Central memory CD4-positive, alpha-beta T cell (primary cell): ENCODE measurements around the gene CNTNAP2.
"Not testable (repeated sequence)": the region's sequence is repeated elsewhere in the genome, so short reads cannot be mapped to it uniquely, and the experiment has no call there.

Source experiments
- DNase-seq: peaks from one replicate; pipeline ENCODE4 v3.0.0; 2022

Gene CNTNAP2

DNA sequence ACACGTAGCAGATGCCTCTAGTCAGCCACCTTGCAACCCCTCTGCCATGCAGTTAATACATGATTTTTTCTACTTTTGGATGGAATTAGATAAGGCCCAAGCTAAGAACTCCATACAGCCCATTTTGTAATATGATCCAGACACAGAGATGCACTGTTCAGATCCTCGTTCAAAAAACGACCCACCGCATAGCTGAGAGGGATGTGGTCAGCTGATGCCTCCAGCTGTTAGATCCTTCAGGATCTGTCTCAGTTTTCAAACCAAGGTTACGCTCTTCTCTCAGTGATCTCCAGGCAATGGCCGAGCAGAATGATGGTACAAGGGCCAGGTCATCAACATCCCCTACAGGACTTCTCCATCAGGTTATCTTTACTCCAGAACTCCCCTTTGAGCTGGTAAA, 1592.3 kb downstream of the CNTNAP2 start:
- DNase-seq: no peak

DNA sequence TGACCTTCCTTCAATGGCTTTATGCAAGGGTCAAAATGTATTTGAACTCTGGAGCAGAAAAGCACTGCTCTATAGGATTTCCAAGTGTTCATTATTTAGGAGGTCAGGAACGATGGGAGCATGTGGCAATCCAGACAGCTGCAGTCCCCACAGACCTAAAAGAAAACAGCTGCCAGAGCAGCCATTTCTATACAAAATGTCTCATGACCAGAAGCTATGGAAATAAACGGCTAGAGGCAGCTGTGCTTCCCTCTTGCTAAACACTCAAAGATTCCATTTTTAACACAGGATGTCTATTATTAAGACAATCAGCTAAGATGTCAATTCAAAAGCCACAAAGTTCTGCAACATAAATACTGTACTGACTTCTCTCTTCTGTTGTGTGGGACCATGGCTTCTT, 1594.8 kb downstream of the CNTNAP2 start:
- no peak for DNase-seq

DNA sequence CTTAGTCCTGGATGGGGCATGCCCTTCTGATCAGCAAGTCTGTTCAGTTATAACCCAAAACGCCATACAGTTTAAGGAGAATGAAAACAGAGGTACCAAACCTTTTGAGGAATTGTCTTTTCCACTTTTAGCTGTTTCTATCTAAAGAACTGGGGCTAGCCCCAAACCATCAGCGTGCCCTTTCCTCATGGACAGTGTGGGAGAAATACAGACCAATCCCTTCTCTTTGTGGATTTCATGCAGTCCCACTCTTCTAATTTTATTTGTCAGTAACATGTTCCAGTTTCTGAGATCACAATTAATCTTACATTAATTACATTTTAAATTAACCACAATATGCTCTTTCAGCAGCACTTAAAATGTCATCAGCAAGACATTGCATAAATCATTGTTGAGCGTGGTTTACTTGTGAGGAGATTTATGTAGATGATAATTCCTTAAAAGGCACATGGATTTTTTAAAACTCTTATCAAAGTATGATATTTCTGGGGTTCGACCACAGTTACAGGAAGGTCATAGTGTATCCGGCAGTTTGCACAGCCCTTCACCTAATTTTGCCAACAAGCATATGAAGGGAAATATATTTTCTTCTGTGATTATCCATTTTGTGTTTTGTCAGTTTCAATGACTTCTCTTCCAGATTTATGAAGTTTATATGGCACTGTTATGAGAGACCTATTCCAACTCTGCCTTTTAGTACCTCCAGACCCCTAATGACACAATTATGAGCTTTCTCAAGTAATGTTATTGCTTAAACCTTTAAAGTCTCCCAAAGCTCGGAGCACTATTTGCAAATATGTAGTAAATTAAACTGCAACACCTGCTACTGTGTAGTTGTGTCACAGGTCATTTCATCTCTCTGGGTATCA, 1605.6 kb downstream of the CNTNAP2 start:
- DNase-seq: no peak

DNA sequence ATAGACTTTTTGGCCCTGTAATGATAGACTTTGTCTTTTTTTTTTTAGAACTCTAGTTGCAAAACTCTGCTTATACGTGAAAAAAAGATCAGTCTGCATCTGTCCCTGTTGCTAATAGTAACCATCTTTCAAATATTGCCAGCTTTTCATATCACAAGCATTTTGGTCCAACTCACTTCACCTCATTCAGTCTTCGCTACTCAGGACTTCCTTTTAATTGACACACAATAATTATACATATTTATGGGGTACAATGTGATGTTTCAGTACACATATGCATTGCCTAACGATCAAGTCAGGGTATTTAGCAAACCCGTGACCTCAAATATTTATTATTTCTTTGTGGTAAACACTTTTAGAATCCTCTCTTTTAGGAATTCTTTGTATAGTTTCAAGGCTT, 1606.9 kb downstream of the CNTNAP2 start:
- no peak for DNase-seq

DNA sequence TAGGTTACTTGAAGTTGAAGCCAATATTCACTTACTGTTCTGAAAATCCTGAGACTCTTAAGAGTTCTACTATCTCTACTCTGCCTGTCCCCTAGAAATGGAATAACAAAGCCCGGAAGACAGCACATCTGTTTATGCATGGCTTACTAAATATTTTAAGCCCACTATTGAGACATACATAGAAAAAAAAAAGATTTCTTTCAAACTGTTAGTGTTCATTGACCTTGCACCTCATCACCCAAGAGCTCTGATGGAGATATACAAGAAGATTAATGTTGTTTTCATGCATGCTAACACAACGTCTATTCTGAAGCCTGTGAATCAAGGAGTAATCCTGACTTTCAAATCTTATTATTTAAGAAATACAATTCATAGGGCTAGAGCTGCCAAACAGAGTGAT, 1614.7 kb downstream of the CNTNAP2 start:
- no peak for DNase-seq

DNA sequence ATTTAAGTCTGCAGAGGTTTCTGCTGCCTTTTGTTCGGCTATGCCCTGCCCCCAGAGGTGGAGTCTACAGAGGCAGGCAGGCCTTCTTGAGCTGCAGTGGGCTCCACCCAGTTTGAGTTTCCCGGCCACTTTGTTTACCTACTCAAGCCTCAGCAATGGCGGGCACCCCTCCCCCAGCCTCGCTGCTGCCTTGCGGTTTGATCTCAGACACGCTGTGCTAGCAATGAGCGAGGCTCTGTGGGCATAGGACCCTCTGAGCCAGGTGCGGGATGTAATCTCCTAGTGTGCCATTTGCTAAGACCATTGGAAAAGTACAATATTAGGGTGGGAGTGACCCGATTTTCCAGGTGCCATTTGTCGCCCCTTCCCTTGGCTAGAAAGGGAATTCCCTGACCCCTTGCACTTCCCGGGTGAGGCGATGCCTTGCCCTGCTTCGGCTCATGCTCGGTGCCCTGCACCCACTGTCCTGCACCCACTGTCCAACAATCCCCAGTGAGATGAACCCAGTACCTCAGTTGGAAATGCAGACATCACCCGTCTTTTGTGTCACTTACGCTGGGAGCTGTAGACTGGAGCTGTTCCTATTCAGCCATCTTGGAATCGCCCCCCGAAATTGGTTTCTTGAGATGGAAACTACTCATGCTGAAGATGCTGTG, 1621.1 kb downstream of the CNTNAP2 start:
- not testable (repeated sequence) for DNase-seq

DNA sequence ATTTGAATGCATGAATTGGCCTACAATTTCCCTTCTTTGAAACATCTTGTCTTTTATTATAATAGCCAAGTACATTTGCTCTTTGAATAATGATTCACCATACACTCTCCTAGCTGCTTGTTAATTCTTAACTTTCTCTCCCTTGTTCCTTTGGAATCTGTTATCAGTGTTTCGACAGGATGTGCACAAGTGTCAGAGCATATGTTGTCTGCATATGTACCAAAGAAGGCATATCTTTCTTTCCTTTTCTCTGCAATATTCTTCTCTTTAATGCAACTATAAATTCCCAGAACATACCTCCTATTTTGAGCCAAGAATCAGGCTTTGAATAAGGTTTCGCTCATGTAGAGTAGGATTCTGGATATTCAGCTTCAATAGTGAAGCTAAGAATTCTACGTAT, 1625.7 kb downstream of the CNTNAP2 start:
- no peak for DNase-seq

DNA sequence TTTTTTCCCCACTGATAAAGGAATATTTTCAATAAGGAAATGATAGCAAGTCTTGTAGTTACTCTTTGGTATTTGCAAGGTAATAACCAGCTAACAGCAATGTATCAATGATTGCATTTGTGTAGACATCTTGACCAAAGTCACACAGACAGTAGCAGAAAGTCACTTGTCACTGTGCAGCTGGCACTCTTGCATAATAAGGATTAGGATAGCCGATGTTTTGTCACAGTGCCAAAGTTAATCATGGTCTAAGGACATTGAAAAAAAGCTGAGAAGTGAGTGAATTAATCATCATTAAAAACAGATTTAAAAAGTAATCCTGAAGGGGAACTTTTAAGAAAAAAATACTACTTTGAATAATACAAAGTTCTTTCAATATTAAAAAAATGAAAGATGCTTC, 1639.7 kb downstream of the CNTNAP2 start:
- DNase-seq: no peak

DNA sequence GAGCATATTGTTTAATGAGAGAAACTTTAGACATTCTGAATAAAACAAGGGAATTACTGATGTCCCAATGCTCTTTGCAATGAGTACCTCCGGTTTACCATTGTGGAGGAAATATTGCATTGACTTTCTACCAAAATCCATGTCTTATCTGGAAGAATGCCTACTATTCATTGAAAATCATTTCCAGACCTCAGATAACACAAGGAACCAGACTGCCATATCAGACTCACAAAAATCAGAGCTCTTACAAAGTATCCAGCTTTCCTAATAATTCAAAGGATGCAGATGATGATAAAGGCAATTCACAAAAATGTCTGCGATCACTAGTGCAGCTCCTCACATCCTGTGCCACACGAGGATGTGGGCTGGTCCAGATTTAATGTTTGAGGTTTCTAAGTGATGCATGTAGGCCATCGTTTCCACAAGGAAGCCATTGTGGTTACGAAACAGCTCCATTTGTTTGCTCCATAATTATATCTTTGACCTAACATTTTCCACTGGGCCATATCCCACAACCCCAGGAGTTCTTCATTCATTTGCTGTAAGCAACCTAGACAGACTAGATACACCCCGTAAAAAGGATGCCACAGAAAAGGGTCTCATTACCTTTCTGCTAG, 1642.8 kb downstream of the CNTNAP2 start:
- DNase-seq: no peak

DNA sequence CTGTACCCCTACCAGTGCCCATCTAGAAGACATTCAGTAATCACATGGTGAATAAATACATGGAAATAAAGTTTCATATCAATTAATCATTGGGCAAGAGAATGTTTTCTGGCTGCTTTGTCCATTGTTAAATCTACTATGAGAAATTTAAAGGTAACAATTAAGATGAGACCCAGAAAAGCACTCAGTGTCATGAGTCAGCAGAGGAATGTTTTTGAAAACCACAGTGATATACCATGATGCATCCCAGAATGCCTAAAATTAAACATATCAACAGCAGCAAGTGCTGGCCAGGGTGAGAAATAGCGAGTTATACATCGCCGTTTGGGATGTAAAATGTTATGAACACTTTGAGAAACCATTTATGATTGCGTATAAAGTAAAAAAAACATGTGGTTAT, 1648.7 kb downstream of the CNTNAP2 start:
- no peak for DNase-seq

DNA sequence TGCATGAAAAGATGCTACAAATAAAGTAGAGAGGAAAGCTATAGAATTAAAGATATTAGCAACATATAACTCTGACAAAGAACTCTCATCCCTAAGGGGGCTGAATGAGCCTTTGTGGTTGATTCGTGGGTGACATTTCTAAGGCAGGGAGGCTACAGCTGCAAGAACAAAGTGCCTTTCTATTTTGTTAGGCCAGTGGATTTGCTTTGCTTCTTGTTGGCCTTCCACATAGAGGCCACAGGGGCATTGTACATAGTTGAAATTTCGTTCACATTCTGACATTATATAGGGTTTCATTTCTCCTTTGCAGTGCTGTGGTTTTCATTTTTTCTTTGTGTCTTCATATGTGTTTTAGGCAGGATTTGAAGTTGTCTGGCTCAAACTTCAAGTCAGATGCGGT, 1654.7 kb downstream of the CNTNAP2 start:
- DNase-seq: no peak

DNA sequence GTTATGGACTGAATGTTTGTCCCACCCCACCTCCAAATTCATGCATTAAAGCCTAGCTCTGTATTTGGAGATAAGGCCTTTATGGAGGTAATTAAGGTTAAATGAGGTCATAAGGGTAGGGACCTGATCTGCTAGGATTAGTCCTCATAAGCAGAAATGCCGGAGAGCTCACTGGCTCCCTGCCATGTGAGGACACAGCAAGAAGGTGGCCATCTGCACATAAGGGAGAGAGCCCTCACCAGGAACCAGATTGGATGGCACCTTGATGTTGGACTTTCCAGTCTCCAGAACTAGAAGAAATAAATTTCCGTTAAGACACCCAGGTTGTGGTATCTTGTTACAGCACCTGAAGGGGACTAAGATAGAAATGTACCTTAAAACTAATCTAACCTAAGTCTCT, 1657.9 kb downstream of the CNTNAP2 start:
- DNase-seq: no peak

DNA sequence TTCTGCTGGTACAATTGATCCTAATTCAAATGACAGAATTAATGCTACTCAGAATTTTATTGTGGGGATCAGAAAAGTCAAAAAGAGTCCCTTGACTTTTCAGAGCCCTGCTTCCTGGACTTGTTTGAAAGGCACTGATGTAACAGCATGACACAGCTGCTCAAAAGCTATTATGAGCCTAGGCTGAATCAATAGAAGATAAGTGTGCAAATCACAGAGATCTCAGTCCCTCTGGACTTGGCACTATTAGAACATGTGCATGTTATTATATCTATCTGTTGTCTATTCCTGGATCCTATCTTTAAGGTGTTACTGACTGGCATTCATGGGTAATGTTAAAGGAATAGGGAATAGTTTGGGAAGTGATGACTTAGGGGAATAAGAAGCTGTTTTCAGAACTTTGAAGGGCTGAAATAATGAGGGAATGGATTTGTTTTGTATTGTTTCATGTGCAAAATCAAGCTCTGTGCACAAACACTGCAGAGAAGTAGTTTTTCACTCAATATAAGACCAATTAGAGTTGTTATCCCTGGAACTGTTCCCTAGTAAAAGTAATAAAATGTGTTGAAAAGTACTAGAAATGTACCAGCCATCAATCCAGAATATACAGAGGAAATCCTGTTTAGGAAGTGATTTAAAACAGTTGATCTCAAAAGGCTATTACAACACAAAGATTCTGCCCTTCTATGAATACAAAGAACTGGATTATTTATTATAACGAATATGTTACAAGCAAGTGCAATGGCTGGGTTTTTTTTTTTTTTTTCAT, 1659.1 kb downstream of the CNTNAP2 start:
- DNase-seq: no peak

DNA sequence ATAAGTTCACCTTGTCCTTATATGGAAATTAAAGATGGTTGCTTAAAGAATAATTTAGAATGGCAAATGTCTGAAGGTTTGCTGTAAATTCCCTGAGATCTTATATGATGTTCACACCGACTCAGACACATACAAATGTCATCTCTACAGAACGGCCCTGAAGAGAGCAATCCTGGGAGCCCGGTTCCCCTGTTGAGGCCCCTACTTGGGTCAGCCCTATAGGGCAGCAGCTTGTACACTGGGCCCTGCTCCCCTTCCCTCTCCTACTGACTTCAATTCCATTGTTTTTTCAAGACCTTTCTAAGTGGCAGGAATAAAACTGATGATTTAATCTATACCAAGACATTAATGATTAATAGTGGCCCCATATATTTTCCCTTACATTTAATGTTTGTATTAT, 1660.7 kb downstream of the CNTNAP2 start:
- DNase-seq: no peak

DNA sequence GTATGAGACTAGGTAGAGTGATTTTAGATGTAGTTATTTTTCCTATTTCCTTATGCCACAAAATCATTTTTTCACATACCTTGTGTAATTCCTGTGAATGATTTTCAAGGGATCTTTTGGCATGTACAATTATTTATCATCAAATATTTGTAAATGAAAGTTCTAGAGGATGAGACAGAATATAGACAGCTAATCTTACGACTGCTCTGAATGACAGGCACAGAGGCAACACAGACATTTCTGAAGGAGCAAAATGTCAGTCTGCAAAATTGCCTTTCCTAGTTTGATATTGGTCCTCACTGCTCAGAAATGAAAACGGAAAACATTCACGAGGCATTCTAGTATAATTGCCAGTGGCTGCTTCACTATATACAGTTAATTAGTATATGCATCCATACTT, 1663.3 kb downstream of the CNTNAP2 start:
- DNase-seq: no peak

DNA sequence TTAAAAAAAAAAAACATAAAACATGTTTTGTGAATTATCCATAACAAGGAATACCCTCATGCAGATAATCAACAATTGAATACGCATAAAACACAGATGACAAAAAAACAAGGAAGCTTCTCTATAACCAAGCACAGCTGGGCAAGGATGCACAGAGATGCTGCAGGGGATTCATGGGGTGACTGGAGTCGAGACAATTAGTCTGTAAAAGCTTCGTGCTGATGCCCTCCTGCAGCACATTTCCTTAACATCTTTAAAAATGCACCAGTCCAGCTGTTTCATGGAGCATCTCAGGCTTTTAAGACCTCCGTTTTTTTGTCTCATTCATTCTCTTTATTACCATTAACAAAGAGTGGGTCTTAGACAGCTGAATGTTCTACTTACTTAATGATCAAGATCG, 1680.0 kb downstream of the CNTNAP2 start:
- DNase-seq: no peak

DNA sequence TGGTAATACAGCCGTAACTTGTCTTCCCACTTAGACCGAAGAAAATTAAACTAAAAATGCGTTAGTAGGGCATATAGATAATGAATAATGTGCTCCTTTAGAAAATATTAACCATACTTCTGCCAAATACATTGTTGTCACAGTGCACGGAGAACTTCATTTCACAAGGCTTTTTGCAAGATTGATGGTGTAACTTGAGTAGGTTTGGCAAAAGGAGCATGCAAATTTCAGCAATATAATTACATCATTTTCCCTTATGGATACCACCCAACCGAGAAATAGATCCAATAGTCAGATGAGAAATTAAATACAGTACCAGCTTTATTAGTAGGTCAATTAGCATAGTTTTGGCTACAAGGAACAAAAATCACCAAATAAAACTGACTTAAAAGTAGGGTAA, 1681.4 kb downstream of the CNTNAP2 start:
- no peak for DNase-seq

DNA sequence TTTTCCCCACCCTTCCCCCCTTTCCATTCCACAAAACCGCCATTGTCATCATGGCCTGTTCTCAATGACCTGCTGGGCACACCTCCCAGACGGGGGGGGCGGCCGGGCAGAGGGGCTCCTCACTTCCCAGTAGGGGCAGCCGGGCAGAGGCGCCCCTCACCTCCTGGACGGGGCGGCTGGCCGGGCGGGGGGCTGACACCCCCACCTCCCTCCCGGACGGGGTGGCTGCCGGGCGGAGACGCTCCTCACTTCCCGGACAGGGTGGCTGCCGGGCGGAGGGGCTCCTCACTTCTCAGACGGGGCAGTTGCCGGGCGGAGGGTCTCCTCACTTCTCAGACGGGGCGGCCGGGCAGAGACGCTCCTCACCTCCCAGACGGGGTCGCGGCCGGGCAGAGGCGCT, 1685.2 kb downstream of the CNTNAP2 start:
- not testable (repeated sequence) for DNase-seq

DNA sequence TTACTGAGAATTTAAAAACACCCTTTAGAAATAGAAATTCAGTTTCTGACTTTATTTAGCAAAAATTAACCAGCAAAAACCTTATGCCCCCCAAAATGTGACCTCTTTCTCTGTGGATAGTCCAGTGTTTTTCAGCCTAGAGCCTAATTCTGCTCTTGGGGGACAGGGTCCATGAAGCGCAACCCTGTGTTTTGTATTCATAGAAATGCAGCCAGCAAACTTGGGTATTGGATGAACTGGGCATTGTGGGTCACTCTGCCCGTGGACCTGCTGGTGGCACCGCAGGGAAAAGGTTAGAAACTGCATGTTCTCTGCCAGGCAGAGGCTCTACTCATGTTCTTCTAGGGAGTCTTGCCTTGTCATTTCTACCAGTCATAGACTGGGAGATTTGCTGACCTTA, 1686.5 kb downstream of the CNTNAP2 start:
- no peak for DNase-seq

DNA sequence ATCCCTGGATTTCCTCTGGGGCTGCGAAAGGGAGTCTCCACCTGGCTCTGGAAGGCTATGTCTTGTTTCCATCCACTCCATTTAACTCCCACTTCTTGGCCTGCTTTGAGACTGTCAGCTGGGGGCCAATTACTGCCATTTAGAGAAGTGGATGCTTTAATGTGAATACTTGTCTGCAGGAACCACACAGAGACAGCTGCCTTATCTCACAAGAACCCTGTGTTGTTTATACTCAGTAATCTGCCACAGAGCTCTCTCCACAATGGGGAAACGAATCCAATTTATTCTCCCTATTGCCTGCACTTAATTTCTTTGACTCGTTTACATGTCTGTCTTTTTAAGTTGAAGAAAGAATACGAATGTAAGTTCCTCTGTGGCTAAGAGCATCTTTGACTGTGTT, 1687.0 kb downstream of the CNTNAP2 start:
- DNase-seq: no peak

DNA sequence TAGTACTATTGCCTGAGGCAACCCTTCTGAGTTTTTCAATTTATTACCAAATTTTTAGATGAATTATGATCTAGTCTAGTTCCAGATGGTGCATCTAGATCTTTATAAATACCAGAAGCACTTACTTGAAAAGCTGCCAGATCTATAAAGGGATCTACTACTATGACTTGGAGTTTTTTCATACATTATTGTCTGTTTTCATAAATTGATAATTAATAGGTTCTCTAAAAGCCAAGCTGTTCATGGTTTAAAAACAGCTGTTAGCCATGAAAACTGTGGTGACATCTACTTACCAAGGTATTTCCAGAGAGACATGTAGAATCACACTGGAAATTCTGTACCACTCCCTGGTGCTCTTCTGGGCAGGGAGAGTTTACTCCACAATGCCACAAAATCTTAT, 1687.4 kb downstream of the CNTNAP2 start:
- no peak for DNase-seq

DNA sequence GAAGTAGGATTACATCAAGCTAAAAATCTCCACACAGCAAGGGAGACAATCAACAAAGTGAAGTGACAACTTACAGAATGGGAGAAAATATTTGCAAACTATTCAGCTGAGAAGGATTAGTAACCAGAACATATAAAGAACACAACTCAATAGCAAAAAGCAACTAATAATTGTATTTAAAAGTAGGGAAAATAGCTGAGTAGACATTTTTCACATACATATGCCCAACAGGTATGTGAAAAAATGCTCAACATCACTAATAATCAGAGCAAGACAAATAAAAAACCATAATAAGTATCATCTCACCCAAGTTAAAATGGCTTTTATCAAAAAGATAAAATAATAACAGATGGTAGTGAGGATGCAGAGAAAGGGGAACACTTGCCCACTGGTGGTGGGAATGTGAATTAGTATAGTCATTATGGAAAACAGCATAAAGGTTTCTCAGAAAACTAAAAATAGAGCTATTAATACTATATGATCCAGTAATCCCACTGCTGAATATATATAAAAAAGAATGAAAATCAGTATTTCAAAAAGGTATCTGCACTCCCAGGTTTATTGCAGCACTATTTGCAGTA, 1689.5 kb downstream of the CNTNAP2 start:
- DNase-seq: no peak

DNA sequence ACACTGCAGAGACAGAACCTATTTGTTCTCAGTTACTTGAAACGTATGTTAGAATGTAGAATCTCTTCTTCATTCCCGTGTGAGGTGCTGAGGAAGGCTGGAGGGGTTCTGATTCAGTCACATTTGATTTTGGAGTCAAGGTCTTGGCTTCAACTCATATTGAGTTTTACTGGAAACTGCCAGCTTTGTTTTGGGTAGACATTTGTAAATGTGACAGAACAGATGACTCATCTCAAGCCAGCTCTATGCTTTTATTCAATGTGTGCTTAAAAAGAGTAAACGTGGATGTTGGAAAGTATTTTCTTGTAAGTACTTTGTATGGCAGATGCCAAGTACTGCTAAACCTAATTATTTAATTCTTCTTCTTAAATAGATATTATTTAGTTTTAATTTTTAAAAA, 1693.2 kb downstream of the CNTNAP2 start:
- no peak for DNase-seq
